ENCODE results near the gene ZNF768. TPM values are rescaled to one million over a fixed set of nuclear protein-coding genes. Genes with fewer than 3 reads are reported as not detected.

The ZNF768 gene
- total RNA-seq, 4 donors from 2014 or later, result 16.5 to 22.5 (median 18.6) TPM

- ATAC-seq (ENCODE audit: low FRiP score) (no peak), DNase-seq (ENCODE audit: low spot score) (no peak)
- no peak for TF ChIP-seq CTCF (IDR thresholded peaks at IDR 0.05)
Measured at GRCh38 chr16:30561089-30561816, 34.9 kb upstream of the ZNF768 start.

GRCh38 chr16:30559690-30560089, 33.3 kb upstream of the ZNF768 start:
- DNase-seq (ENCODE audit: low spot score) (no peak), ATAC-seq (ENCODE audit: low FRiP score) (no peak)
- TF ChIP-seq CTCF (IDR thresholded peaks at IDR 0.05), result no peak

- DNase-seq (ENCODE audit: low spot score) (no peak), ATAC-seq (ENCODE audit: low FRiP score) (no peak)
- TF ChIP-seq CTCF (IDR thresholded peaks at IDR 0.05), result no peak
Measured at GRCh38 chr16:30558789-30559377, 32.5 kb upstream of the ZNF768 start.

- peak; percentile 99 for ATAC-seq (ENCODE audit: low FRiP score)
- peak; percentile 92 for DNase-seq (ENCODE audit: low spot score)
- TF ChIP-seq CTCF (IDR thresholded peaks at IDR 0.05), result no peak
Measured at GRCh38 chr16:30557957-30558788, 31.8 kb upstream of the ZNF768 start, which contains the start of gene ZNF764. Gene ZNF764 (minus strand): TSS chr16:30558374. CDS start chr16:30558182, 192 bp downstream.

- ATAC-seq (ENCODE audit: low FRiP score) (no peak), DNase-seq (ENCODE audit: low spot score) (no peak)
- TF ChIP-seq CTCF (IDR thresholded peaks at IDR 0.05), result no peak
Measured at GRCh38 chr16:30557707-30557956, 31.3 kb upstream of the ZNF768 start.

GRCh38 chr16:30556125-30556473, 29.7 kb upstream of the ZNF768 start:
- no peak for TF ChIP-seq CTCF (IDR thresholded peaks at IDR 0.05)
- no peak for DNase-seq (ENCODE audit: low spot score)
- no peak for ATAC-seq (ENCODE audit: low FRiP score)

Measured in omental fat pad (tissue), 4 donors.